Type B pancreatic cell (in vitro differentiated cells): Measurements from ENCODE around the gene TRHDE. TPM values are rescaled to one million over a fixed set of nuclear protein-coding genes. Genes with fewer than 3 reads are reported as not detected.
"Not testable (repeated sequence)": the region's sequence is repeated elsewhere in the genome, so short reads cannot be mapped to it uniquely, and the experiment has no call there.

Experiments used
- DNase-seq: peaks from one replicate; pipeline ENCODE4 v3.0.0; 2021; ENCODE audit warnings: mixed read lengths; ENCODE audit not compliant: unreplicated experiment; ENCODE audit errors: extremely low spot score
- H3K27ac Mint-ChIP-seq: 2 replicates; pipeline ENCODE4 v1.8.0; 2021; ENCODE audit warnings: mild to moderate bottlenecking, mixed read lengths
- H3K27me3 Mint-ChIP-seq: 2 replicates; pipeline ENCODE4 v1.8.0; 2021; ENCODE audit warnings: mixed read lengths
- H3K36me3 Mint-ChIP-seq: 2 replicates; pipeline ENCODE4 v1.8.0; 2021; ENCODE audit warnings: mixed read lengths
- H3K4me1 Mint-ChIP-seq: one replicate; pipeline ENCODE4 v1.8.0; 2021; ENCODE audit warnings: mixed read lengths; ENCODE audit not compliant: unreplicated experiment
- H3K4me3 Mint-ChIP-seq: 2 replicates; pipeline ENCODE4 v1.8.0; 2021; ENCODE audit warnings: mild to moderate bottlenecking, mixed read lengths
- H3K9me3 Mint-ChIP-seq: 2 replicates; pipeline ENCODE4 v1.8.0; 2021; ENCODE audit warnings: mixed read lengths
- CTCF ChIP-seq: fragments of 200-600 bp; sonication (generic); conservative IDR thresholded peaks from 2 replicates; pipeline ENCODE4 v1.5.0; 2021; ENCODE audit warnings: antibody characterized with exemption, mild to moderate bottlenecking
- total RNA-seq: library from RNA; stranded (reverse); gene quantifications from 2 replicates; pipeline ENCODE4 v1.2.1, GENCODE V29; 2021; ENCODE audit warnings: low replicate concordance

TRHDE gene
- total RNA-seq, 1 donor from 2014 or later: 3.2 TPM

GRCh38 chr12:72502546-72502945 is 230.4 kb downstream of the TRHDE start:
- Mint-ChIP-seq H3K4me3 (no peak overlapping the region), H3K27ac (no peak overlapping the region), H3K27me3 (no peaks in the 10 kb centered on the region), H3K4me1 (no peaks in the 10 kb centered on the region), H3K36me3 (no peaks in the 10 kb centered on the region), H3K9me3 (no peaks in the 10 kb centered on the region)
- DNase-seq: no peak
- TF ChIP-seq CTCF: no peak

GRCh38 chr12:72505227-72505626 is 233.1 kb downstream of the TRHDE start:
- H3K9me3 Mint-ChIP-seq: peaks cover 3% of the 10 kb centered on the region
- H3K36me3 Mint-ChIP-seq: no peaks in the 10 kb centered on the region
- no peak overlapping the region for H3K27ac Mint-ChIP-seq
- H3K4me1 Mint-ChIP-seq: peaks cover 9% of the 10 kb centered on the region
- no peak for TF ChIP-seq CTCF
- no peak overlapping the region for H3K4me3 Mint-ChIP-seq
- no peaks in the 10 kb centered on the region for H3K27me3 Mint-ChIP-seq
- DNase-seq: no peak

GRCh38 chr12:72509891-72510290 is 237.7 kb downstream of the TRHDE start:
- Mint-ChIP-seq H3K9me3 (peaks cover 3% of the 10 kb centered on the region), H3K4me1 (peaks cover 23% of the 10 kb centered on the region), H3K36me3 (no peaks in the 10 kb centered on the region), H3K27me3 (no peaks in the 10 kb centered on the region), H3K27ac (no peak overlapping the region), H3K4me3 (no peak overlapping the region)
- TF ChIP-seq CTCF: no peak
- DNase-seq: no peak

GRCh38 chr12:72510772-72511171 is 238.6 kb downstream of the TRHDE start:
- Mint-ChIP-seq H3K27me3 (no peaks in the 10 kb centered on the region), H3K4me1 (peaks cover 23% of the 10 kb centered on the region), H3K9me3 (peaks cover 3% of the 10 kb centered on the region), H3K4me3 (no peak overlapping the region), H3K27ac (no peak overlapping the region), H3K36me3 (no peaks in the 10 kb centered on the region)
- no peak for TF ChIP-seq CTCF
- no peak for DNase-seq

- no peak for TF ChIP-seq CTCF
- no peaks in the 10 kb centered on the region for H3K27me3 Mint-ChIP-seq
- peak overlapping the region; percentile 35 for H3K27ac Mint-ChIP-seq
- H3K4me3 Mint-ChIP-seq: no peak overlapping the region
- H3K36me3 Mint-ChIP-seq: no peaks in the 10 kb centered on the region
- peaks cover 3% of the 10 kb centered on the region for H3K9me3 Mint-ChIP-seq
- H3K4me1 Mint-ChIP-seq: peaks cover 23% of the 10 kb centered on the region
- no peak for DNase-seq
Observed at GRCh38 chr12:72511498-72511897, 239.3 kb downstream of the TRHDE start.

- H3K27ac Mint-ChIP-seq: peak overlapping the region; percentile 35
- TF ChIP-seq CTCF: no peak
- H3K9me3 Mint-ChIP-seq: peaks cover 3% of the 10 kb centered on the region
- no peaks in the 10 kb centered on the region for H3K27me3 Mint-ChIP-seq
- peak overlapping the region; percentile 76 for H3K4me3 Mint-ChIP-seq
- H3K36me3 Mint-ChIP-seq: no peaks in the 10 kb centered on the region
- DNase-seq: no peak
- H3K4me1 Mint-ChIP-seq: peaks cover 23% of the 10 kb centered on the region
Observed at GRCh38 chr12:72511906-72512305, 239.7 kb downstream of the TRHDE start.

- not testable (repeated sequence) for H3K9me3 Mint-ChIP-seq, H3K27ac Mint-ChIP-seq, H3K36me3 Mint-ChIP-seq, H3K27me3 Mint-ChIP-seq, H3K4me3 Mint-ChIP-seq, DNase-seq
- peaks cover 15% of the 10 kb centered on the region for H3K4me1 Mint-ChIP-seq
Observed at GRCh38 chr12:72520044-72520678, 248.0 kb downstream of the TRHDE start.
